Vagina (tissue), 2 donors: ENCODE data around the gene NAALADL1. TPM values are rescaled to one million over a fixed set of nuclear protein-coding genes. Genes with fewer than 3 reads are reported as not detected.

ENCODE experiments used
- DNase-seq, 2 donors: peaks; one replicate each; pipeline ENCODE4 v3.0.0-alpha.2; 2017; ENCODE audit errors: extremely low spot score in 2 of 2
- H3K27ac ChIP-seq: fragments of 200-600 bp; sonication (generic); one replicate; pipeline ENCODE4 v1.5.1; 2019
- H3K27me3 ChIP-seq: fragments of 200-600 bp; sonication (generic); one replicate; pipeline ENCODE4 v1.5.1; 2019
- H3K36me3 ChIP-seq, 2 donors: fragments of 200-600 bp; sonication (generic); one replicate each; pipeline ENCODE4 v1.5.1; 2017 to 2019
- H3K4me1 ChIP-seq: fragments of 200-600 bp; sonication (generic); one replicate; pipeline ENCODE4 v1.5.1; 2019
- H3K4me3 ChIP-seq, 2 donors: fragments of 200-600 bp; sonication (generic); 1 replicate in 1 of 2; 2 replicates in 1 of 2; pipeline ENCODE4 v1.5.1; 2016 to 2019
- H3K9me3 ChIP-seq: fragments of 200-600 bp; sonication (generic); one replicate; pipeline ENCODE4 v1.5.1; 2019
- CTCF ChIP-seq, 3 experiments: fragments of 450-650 bp in 2 of 3; fragments of 200-600 bp in 1 of 3; sonication (generic) in 1 of 3; IDR thresholded peaks; one replicate each; pipeline ENCODE4 v1.5.1; 2017 to 2019; ENCODE audit warnings: antibody characterized with exemption in 3 of 3, mild to moderate bottlenecking in 2 of 3, moderate library complexity in 2 of 3
- POLR2A ChIP-seq, 2 donors: fragments of 450-650 bp; IDR thresholded peaks; one replicate each; pipeline ENCODE4 v1.6.1; 2017; ENCODE audit warnings: antibody characterized with exemption in 2 of 2, mild to moderate bottlenecking in 2 of 2, moderate library complexity in 2 of 2
- POLR2AphosphoS5 ChIP-seq, 2 donors: sonication (generic); formaldehyde crosslinking; IDR thresholded peaks; one replicate each; pipeline ENCODE4 v1.9.0; 2017; ENCODE audit warnings: antibody characterized with exemption in 2 of 2, mild to moderate bottlenecking in 2 of 2, low read depth in 1 of 2; ENCODE audit not compliant: insufficient read depth in 1 of 2
- intact Hi-C: fragments of 100-400 bp; cut with DNase I; formaldehyde crosslinking; loops from one replicate; pipeline ENCODE4 v1.15.1; 2023
- total RNA-seq: library from RNA; depleted of rRNA; stranded (reverse); fragments of >200 nt; gene quantifications from one replicate; pipeline ENCODE4 v1.2.3, GENCODE V29; 2016

Gene NAALADL1
- total RNA-seq, 1 donor from 2014 or later = 30.7 TPM

DNA sequence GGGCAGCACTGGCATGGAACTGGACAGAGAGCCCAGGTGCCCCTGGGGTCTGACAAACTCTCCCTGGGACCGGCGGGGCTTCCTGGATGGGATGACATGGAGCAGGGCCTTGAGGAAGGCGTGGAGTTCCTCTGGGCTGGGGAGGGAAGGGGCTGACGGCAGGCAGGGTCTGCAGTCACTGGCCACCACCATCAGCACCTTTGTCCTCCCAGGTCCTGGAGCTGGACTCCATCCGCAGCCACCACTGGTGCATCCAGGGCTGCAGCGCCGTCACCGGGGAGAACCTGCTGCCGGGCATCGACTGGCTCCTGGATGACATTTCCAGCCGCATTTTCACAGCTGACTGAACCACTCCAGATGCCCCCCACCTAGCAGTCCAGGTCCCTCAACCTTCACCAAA lies 36.8 kb downstream of the NAALADL1 start:
- no peaks in the 10 kb centered on the region for H3K9me3 ChIP-seq
- DNase-seq = no peak
- TF ChIP-seq POLR2AphosphoS5 (IDR thresholded peaks at IDR 0.05; ENCODE audit: insufficient read depth in 1 of 2, low read depth in 1 of 2) = no peak
- no peak for TF ChIP-seq POLR2A (IDR thresholded peaks at IDR 0.05)
- TF ChIP-seq CTCF (IDR thresholded peaks at IDR 0.05) = no peak
- intact Hi-C loops = no loop called here
- H3K27ac ChIP-seq = no peak overlapping the region
- H3K4me1 ChIP-seq = peaks cover 2% of the 10 kb centered on the region
- H3K4me3 ChIP-seq = no peak overlapping the region
- no peaks in the 10 kb centered on the region for H3K27me3 ChIP-seq
- peaks cover 0 to 23% of the 10 kb centered on the region in 2 donors for H3K36me3 ChIP-seq

DNA sequence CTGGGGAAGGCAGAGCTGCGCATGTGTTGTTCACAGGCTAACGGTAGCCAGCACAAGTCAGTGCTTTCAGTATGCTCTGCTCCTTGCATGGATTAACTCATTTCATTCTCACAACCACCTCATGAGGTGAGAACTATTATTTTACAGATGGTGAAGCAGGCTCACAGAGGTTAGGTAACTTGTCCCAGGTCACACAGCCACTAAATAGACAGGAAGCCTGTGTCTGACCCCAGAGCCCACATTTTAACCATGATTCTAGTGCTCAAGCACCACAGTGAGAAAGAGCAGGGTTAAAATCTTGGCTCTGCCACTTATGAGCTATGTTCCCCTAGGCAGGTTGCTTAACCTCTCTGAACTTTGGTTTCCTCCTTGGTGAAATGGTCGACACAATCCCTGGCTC lies 37.4 kb downstream of the NAALADL1 start:
- TF ChIP-seq POLR2A (IDR thresholded peaks at IDR 0.05) (no peak), POLR2AphosphoS5 (IDR thresholded peaks at IDR 0.05; ENCODE audit: insufficient read depth in 1 of 2, low read depth in 1 of 2) (no peak), CTCF (IDR thresholded peaks at IDR 0.05) (no peak)
- H3K9me3 ChIP-seq = no peaks in the 10 kb centered on the region
- H3K4me1 ChIP-seq = no peaks in the 10 kb centered on the region
- intact Hi-C loops = no loop called here
- peaks cover 0 to 23% of the 10 kb centered on the region in 2 donors for H3K36me3 ChIP-seq
- DNase-seq = no peak
- H3K27me3 ChIP-seq = no peaks in the 10 kb centered on the region
- no peak overlapping the region for H3K27ac ChIP-seq
- no peak overlapping the region for H3K4me3 ChIP-seq

DNA sequence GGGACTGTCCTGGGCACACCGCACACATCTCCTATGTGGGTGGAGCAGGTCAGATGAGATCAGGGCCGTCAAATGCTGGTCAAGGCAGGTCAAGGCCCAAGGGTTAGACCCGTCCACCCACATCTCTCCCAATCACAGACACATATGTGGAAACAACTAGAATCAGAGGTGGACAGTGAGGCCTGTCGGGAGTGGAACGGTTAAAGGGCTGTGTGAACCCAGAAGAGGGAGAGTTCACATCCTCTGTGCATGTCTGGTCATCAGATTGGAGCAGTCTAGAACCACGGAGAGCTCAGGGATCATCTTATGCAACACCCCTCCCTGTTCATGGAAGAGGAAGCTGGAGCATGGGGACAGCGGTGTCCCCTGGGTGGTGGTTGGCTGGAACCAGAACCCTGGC lies 38.5 kb downstream of the NAALADL1 start:
- Histone ChIP-seq H3K36me3 (peaks cover 0 to 23% of the 10 kb centered on the region in 2 donors), H3K4me1 (peaks cover 8% of the 10 kb centered on the region), H3K4me3 (no peak overlapping the region), H3K27me3 (no peaks in the 10 kb centered on the region), H3K9me3 (no peaks in the 10 kb centered on the region), H3K27ac (no peak overlapping the region)
- no peak for DNase-seq
- intact Hi-C loops = no loop called here
- TF ChIP-seq CTCF (IDR thresholded peaks at IDR 0.05) = no peak
- TF ChIP-seq POLR2A (IDR thresholded peaks at IDR 0.05) = no peak
- TF ChIP-seq POLR2AphosphoS5 (IDR thresholded peaks at IDR 0.05; ENCODE audit: insufficient read depth in 1 of 2, low read depth in 1 of 2) = no peak

GRCh38 chr11:65017937-65018336 lies 40.4 kb downstream of the NAALADL1 start:
- no peak for DNase-seq
- H3K36me3 ChIP-seq = peaks cover 0 to 23% of the 10 kb centered on the region in 2 donors
- no peak overlapping the region for H3K27ac ChIP-seq
- TF ChIP-seq CTCF (IDR thresholded peaks at IDR 0.05) = no peak
- TF ChIP-seq POLR2A (IDR thresholded peaks at IDR 0.05) = no peak
- no peak for TF ChIP-seq POLR2AphosphoS5 (IDR thresholded peaks at IDR 0.05; ENCODE audit: insufficient read depth in 1 of 2, low read depth in 1 of 2)
- no peaks in the 10 kb centered on the region for H3K27me3 ChIP-seq
- no peaks in the 10 kb centered on the region for H3K9me3 ChIP-seq
- no peak overlapping the region for H3K4me3 ChIP-seq
- H3K4me1 ChIP-seq = peaks cover 17% of the 10 kb centered on the region
- intact Hi-C loops = no loop called here

DNA sequence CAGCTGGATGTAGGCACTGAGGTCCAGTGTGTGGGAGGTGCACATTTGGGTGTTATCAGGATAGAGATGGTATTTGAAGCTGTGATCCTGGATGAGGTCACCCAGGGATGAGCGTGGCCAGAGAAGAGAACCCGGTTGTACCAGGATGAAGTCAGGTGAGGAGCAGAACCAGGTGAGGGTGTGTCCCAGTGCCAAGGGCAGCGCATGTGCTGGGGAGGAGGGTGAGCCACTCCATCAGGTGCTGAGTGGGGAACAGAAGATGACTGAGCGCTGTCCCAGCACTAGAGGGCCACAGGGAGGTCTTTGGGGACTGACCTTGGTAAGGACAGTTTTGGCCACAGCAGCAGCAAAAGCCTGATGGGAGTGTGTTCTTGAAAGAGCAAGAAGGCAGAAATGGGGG lies 41.6 kb downstream of the NAALADL1 start:
- Histone ChIP-seq H3K4me1 (peaks cover 19% of the 10 kb centered on the region), H3K4me3 (no peak overlapping the region), H3K9me3 (no peaks in the 10 kb centered on the region), H3K27me3 (no peaks in the 10 kb centered on the region), H3K27ac (no peak overlapping the region), H3K36me3 (peaks cover 0 to 16% of the 10 kb centered on the region in 2 donors)
- TF ChIP-seq POLR2A (IDR thresholded peaks at IDR 0.05) (no peak), CTCF (IDR thresholded peaks at IDR 0.05) (no peak), POLR2AphosphoS5 (IDR thresholded peaks at IDR 0.05; ENCODE audit: insufficient read depth in 1 of 2, low read depth in 1 of 2) (no peak)
- intact Hi-C loops = no loop called here
- no peak for DNase-seq
